ENCODE data around the gene CUBN.
A peak's percentile ranks its signal among the peaks of the same experiment; 100 is the strongest.

Gene CUBN

DNA sequence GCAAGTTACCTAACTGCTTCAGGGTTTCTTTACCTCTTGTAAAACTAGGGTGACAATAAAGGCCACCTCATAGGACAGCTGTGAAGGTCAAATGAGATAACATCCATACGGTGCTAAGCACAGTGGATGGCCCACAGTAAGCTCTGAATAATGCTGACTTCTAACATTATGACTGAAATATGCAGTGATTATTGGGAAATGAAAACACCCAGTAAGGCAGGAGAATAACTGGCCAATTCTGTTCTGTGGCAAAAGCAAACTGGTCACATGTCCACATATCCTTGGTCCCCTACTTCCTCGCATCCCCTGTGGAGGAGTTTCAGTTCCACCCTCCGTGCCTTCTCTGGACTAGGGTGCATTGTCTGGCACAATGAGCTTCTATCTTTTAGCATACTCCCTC is 1.4 kb downstream of the CUBN start:
- no peaks in the 10 kb centered on the region for H3K27me3 ChIP-seq (ENCODE audit: insufficient read depth, insufficient read length)
- no peaks in the 10 kb centered on the region for H3K4me1 ChIP-seq (ENCODE audit: insufficient read depth, insufficient read length)
- TF ChIP-seq YY1 (IDR thresholded peaks at IDR 0.05; ENCODE audit: insufficient read depth, insufficient read length) (no peak), ZNF274 (IDR thresholded peaks at IDR 0.05; ENCODE audit: low read depth, low read length) (no peak), SUZ12 (IDR thresholded peaks at IDR 0.05; ENCODE audit: extremely low read depth, insufficient read depth, insufficient read length) (no peak)
- H3K36me3 ChIP-seq (ENCODE audit: insufficient read depth, insufficient read length, low read length), result no peaks in the 10 kb centered on the region
- no peak overlapping the region for H3K9ac ChIP-seq (ENCODE audit: insufficient read length, low read depth)
- no peak for DNase-seq (ENCODE audit: low read depth, low spot score)
- H3K9me3 ChIP-seq (ENCODE audit: insufficient read depth, low read length), result no peaks in the 10 kb centered on the region
- no peak overlapping the region for H3K4me3 ChIP-seq (ENCODE audit: insufficient read length, low read depth)

GRCh38 chr10:17126327-17126726 is 3.3 kb downstream of the CUBN start:
- Histone ChIP-seq H3K4me3 (ENCODE audit: insufficient read length, low read depth) (no peak overlapping the region), H3K9me3 (ENCODE audit: insufficient read depth, low read length) (no peaks in the 10 kb centered on the region), H3K36me3 (ENCODE audit: insufficient read depth, insufficient read length, low read length) (no peaks in the 10 kb centered on the region), H3K4me1 (ENCODE audit: insufficient read depth, insufficient read length) (no peaks in the 10 kb centered on the region), H3K27me3 (ENCODE audit: insufficient read depth, insufficient read length) (no peaks in the 10 kb centered on the region), H3K9ac (ENCODE audit: insufficient read length, low read depth) (no peak overlapping the region)
- DNase-seq (ENCODE audit: low read depth, low spot score), result no peak
- TF ChIP-seq ZNF274 (IDR thresholded peaks at IDR 0.05; ENCODE audit: low read depth, low read length) (no peak), SUZ12 (IDR thresholded peaks at IDR 0.05; ENCODE audit: extremely low read depth, insufficient read depth, insufficient read length) (no peak), YY1 (IDR thresholded peaks at IDR 0.05; ENCODE audit: insufficient read depth, insufficient read length) (no peak)

GRCh38 chr10:17125206-17125893 is 4.3 kb downstream of the CUBN start:
- Histone ChIP-seq H3K9ac (ENCODE audit: insufficient read length, low read depth) (no peak overlapping the region), H3K27me3 (ENCODE audit: insufficient read depth, insufficient read length) (no peaks in the 10 kb centered on the region), H3K9me3 (ENCODE audit: insufficient read depth, low read length) (no peaks in the 10 kb centered on the region), H3K36me3 (ENCODE audit: insufficient read depth, insufficient read length, low read length) (no peaks in the 10 kb centered on the region), H3K4me3 (ENCODE audit: insufficient read length, low read depth) (no peak overlapping the region), H3K4me1 (ENCODE audit: insufficient read depth, insufficient read length) (no peaks in the 10 kb centered on the region)
- TF ChIP-seq YY1 (IDR thresholded peaks at IDR 0.05; ENCODE audit: insufficient read depth, insufficient read length) (no peak), SUZ12 (IDR thresholded peaks at IDR 0.05; ENCODE audit: extremely low read depth, insufficient read depth, insufficient read length) (no peak), ZNF274 (IDR thresholded peaks at IDR 0.05; ENCODE audit: low read depth, low read length) (no peak)
- no peak for DNase-seq (ENCODE audit: low read depth, low spot score)

DNA sequence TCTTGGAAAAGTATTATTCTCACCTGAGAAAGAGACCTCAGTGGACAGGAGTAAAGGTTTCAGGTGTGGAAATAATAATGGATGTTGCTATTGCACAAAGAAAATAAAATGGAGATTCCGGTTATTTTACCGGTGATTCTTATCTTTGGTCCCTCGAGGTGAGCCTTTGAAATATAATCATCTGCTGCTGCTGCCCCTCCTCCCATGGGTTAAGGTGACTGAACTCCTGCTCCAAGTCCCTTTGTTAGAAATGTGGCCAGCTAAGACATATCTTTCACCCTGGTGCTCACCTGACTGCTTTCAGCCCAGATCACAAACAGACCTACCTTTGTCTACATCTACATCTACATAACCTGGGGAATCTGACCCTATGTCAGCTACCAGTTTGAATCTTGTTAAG is 5.7 kb downstream of the CUBN start:
- H3K9ac ChIP-seq (ENCODE audit: insufficient read length, low read depth), result no peak overlapping the region
- no peak for DNase-seq (ENCODE audit: low read depth, low spot score)
- H3K36me3 ChIP-seq (ENCODE audit: insufficient read depth, insufficient read length, low read length), result no peaks in the 10 kb centered on the region
- H3K9me3 ChIP-seq (ENCODE audit: insufficient read depth, low read length), result no peaks in the 10 kb centered on the region
- TF ChIP-seq SUZ12 (IDR thresholded peaks at IDR 0.05; ENCODE audit: extremely low read depth, insufficient read depth, insufficient read length) (no peak), ZNF274 (IDR thresholded peaks at IDR 0.05; ENCODE audit: low read depth, low read length) (no peak), YY1 (IDR thresholded peaks at IDR 0.05; ENCODE audit: insufficient read depth, insufficient read length) (no peak)
- no peaks in the 10 kb centered on the region for H3K4me1 ChIP-seq (ENCODE audit: insufficient read depth, insufficient read length)
- no peak overlapping the region for H3K4me3 ChIP-seq (ENCODE audit: insufficient read length, low read depth)
- H3K27me3 ChIP-seq (ENCODE audit: insufficient read depth, insufficient read length), result no peaks in the 10 kb centered on the region

- H3K27me3 ChIP-seq (ENCODE audit: insufficient read depth, insufficient read length), result no peaks in the 10 kb centered on the region
- no peaks in the 10 kb centered on the region for H3K9me3 ChIP-seq (ENCODE audit: insufficient read depth, low read length)
- no peak overlapping the region for H3K9ac ChIP-seq (ENCODE audit: insufficient read length, low read depth)
- no peak for TF ChIP-seq YY1 (IDR thresholded peaks at IDR 0.05; ENCODE audit: insufficient read depth, insufficient read length)
- no peak for TF ChIP-seq ZNF274 (IDR thresholded peaks at IDR 0.05; ENCODE audit: low read depth, low read length)
- no peak for TF ChIP-seq SUZ12 (IDR thresholded peaks at IDR 0.05; ENCODE audit: extremely low read depth, insufficient read depth, insufficient read length)
- peak; percentile 5 for DNase-seq (ENCODE audit: low read depth, low spot score)
- no peak overlapping the region for H3K4me3 ChIP-seq (ENCODE audit: insufficient read length, low read depth)
- H3K4me1 ChIP-seq (ENCODE audit: insufficient read depth, insufficient read length), result no peaks in the 10 kb centered on the region
- H3K36me3 ChIP-seq (ENCODE audit: insufficient read depth, insufficient read length, low read length), result no peaks in the 10 kb centered on the region
Observed at GRCh38 chr10:17122726-17123661, 6.6 kb downstream of the CUBN start.

GRCh38 chr10:17122052-17122451 is 7.6 kb downstream of the CUBN start:
- H3K36me3 ChIP-seq (ENCODE audit: insufficient read depth, insufficient read length, low read length), result no peaks in the 10 kb centered on the region
- H3K4me1 ChIP-seq (ENCODE audit: insufficient read depth, insufficient read length), result no peaks in the 10 kb centered on the region
- TF ChIP-seq ZNF274 (IDR thresholded peaks at IDR 0.05; ENCODE audit: low read depth, low read length), result no peak
- TF ChIP-seq YY1 (IDR thresholded peaks at IDR 0.05; ENCODE audit: insufficient read depth, insufficient read length), result no peak
- no peak for TF ChIP-seq SUZ12 (IDR thresholded peaks at IDR 0.05; ENCODE audit: extremely low read depth, insufficient read depth, insufficient read length)
- H3K9ac ChIP-seq (ENCODE audit: insufficient read length, low read depth), result no peak overlapping the region
- H3K4me3 ChIP-seq (ENCODE audit: insufficient read length, low read depth), result no peak overlapping the region
- no peaks in the 10 kb centered on the region for H3K27me3 ChIP-seq (ENCODE audit: insufficient read depth, insufficient read length)
- H3K9me3 ChIP-seq (ENCODE audit: insufficient read depth, low read length), result no peaks in the 10 kb centered on the region
- DNase-seq (ENCODE audit: low read depth, low spot score), result no peak

DNA sequence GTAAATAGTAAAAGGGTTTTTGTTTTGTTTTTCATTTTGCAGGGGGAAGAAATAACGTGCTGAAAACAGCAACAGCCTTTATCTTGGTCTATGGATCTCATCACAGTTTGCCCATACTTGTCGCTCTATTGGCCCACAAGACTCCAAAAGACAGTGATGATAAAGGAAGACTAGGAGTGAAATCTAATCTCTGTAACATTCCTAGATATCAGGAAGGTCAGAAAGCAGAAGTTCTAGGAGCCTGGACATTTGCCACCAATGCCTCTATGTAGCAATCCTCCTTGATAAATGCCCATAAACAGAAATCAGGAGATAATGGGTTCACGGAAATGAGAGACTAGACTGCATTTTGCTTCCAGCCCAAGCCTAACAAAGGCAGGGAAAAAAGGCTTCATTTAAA is 8.9 kb downstream of the CUBN start:
- H3K4me3 ChIP-seq (ENCODE audit: insufficient read length, low read depth), result no peak overlapping the region
- no peaks in the 10 kb centered on the region for H3K4me1 ChIP-seq (ENCODE audit: insufficient read depth, insufficient read length)
- DNase-seq (ENCODE audit: low read depth, low spot score), result no peak
- no peaks in the 10 kb centered on the region for H3K36me3 ChIP-seq (ENCODE audit: insufficient read depth, insufficient read length, low read length)
- no peak for TF ChIP-seq YY1 (IDR thresholded peaks at IDR 0.05; ENCODE audit: insufficient read depth, insufficient read length)
- no peak for TF ChIP-seq SUZ12 (IDR thresholded peaks at IDR 0.05; ENCODE audit: extremely low read depth, insufficient read depth, insufficient read length)
- TF ChIP-seq ZNF274 (IDR thresholded peaks at IDR 0.05; ENCODE audit: low read depth, low read length), result no peak
- no peak overlapping the region for H3K9ac ChIP-seq (ENCODE audit: insufficient read length, low read depth)
- H3K27me3 ChIP-seq (ENCODE audit: insufficient read depth, insufficient read length), result no peaks in the 10 kb centered on the region
- no peaks in the 10 kb centered on the region for H3K9me3 ChIP-seq (ENCODE audit: insufficient read depth, low read length)

All from NT2/D1 (cell line).